ENCODE results near the gene CHRNB2.

DNA sequence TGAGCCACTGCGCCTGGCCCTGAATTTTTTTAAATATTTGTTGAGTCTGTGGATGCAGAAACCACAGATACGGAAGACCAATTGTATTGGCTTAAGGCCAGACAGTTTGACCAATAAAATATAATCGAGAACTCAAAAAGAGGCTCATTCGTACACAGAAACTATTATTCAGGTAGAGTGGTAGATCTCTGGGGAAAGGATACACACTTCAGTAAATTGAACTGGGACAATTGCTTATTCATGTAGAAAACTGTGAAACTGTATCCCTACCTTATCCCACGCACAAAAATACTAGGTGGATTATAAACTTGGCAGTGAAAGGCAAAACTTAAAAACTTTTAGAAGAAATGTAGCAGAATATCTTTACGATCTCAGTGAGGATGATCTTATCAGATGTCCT, 40.4 kb upstream of the CHRNB2 start:
- TF ChIP-seq CTCF (IDR thresholded peaks at IDR 0.05; ENCODE audit: insufficient read depth, low read length, poor library complexity, severe bottlenecking) (no peak), EZH2phosphoT487 (conservative IDR thresholded peaks at IDR 0.05; ENCODE audit: low read length) (no peak)
